ENCODE results near the gene AP4S1. TPM values are rescaled to one million over a fixed set of nuclear protein-coding genes. Genes with fewer than 3 reads are reported as not detected.
"Not testable (repeated sequence)": the region's sequence is repeated elsewhere in the genome, so short reads cannot be mapped to it uniquely, and the experiment has no call there.

Gene AP4S1
- total RNA-seq, 4 donors from 2014 or later: 7.2 to 36.1 (median 16.3) TPM

DNA sequence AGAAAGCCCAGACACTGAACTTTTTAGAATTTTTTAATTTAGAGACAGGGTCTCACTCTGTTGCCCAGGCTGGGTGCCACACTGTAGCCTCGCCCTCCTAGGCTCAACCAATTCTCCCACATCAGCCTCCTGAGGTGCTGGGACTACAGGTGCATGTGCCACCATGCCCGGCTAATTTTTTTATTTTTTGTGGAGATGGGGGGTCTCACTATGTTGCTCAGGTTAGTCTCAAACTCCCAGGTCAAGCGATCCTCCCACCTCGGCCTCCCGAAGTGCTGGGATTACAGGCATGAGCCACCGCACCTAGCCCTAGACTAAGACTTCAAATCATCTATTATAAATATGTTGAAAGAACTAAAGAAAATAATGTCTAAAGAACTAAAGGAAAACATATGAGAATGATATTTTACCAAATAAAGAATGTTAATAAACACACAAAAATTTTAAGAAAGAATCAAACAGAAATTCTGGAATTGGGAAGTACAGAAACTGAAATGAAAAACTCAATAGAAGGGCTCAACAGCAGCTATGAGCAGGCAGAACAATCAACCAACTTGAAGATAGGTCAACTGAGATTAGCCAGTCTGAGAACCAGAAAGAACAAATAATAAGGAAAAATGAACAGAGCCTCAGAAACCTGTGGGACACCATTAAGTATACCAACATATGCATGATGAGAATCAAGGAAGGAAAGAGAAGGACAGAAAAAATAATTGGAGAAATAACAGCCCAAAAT is 26.2 kb upstream of the AP4S1 start:
- H3K27me3 ChIP-seq: no peaks in the 10 kb centered on the region
- H3K27ac ChIP-seq: no peak overlapping the region
- TF ChIP-seq EP300 (IDR thresholded peaks at IDR 0.05): no peak
- TF ChIP-seq, protein P1, sequence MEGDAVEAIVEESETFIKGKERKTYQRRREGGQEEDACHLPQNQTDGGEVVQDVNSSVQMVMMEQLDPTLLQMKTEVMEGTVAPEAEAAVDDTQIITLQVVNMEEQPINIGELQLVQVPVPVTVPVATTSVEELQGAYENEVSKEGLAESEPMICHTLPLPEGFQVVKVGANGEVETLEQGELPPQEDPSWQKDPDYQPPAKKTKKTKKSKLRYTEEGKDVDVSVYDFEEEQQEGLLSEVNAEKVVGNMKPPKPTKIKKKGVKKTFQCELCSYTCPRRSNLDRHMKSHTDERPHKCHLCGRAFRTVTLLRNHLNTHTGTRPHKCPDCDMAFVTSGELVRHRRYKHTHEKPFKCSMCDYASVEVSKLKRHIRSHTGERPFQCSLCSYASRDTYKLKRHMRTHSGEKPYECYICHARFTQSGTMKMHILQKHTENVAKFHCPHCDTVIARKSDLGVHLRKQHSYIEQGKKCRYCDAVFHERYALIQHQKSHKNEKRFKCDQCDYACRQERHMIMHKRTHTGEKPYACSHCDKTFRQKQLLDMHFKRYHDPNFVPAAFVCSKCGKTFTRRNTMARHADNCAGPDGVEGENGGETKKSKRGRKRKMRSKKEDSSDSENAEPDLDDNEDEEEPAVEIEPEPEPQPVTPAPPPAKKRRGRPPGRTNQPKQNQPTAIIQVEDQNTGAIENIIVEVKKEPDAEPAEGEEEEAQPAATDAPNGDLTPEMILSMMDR (IDR thresholded peaks at IDR 0.05): no peak
- TF ChIP-seq POLR2A (IDR thresholded peaks at IDR 0.05): no peak
- no peak overlapping the region for H3K4me3 ChIP-seq
- H3K36me3 ChIP-seq: peaks cover 0 to 42% (median 0%) of the 10 kb centered on the region in 3 donors
- H3K4me1 ChIP-seq: peaks cover 0 to 21% (median 5%) of the 10 kb centered on the region in 4 donors
- DNase-seq (ENCODE audit: low spot score in 2 of 2): no peak
- H3K9me3 ChIP-seq: peaks cover 0 to 21% (median 7%) of the 10 kb centered on the region in 4 donors
- 95 to 97% methylated on average over 6 of the region's 6 CpGs for WGBS, 2 donors

- no peak overlapping the region for H3K27ac ChIP-seq
- H3K4me3 ChIP-seq: no peak overlapping the region
- H3K36me3 ChIP-seq: peaks cover 0 to 57% (median 0%) of the 10 kb centered on the region in 3 donors
- peaks cover 0 to 21% (median 7%) of the 10 kb centered on the region in 4 donors for H3K9me3 ChIP-seq
- 76% methylated on average over 3 of the region's 3 CpGs for WGBS, 2 donors
- H3K27me3 ChIP-seq: no peaks in the 10 kb centered on the region
- no peak for DNase-seq (ENCODE audit: low spot score in 2 of 2)
- H3K4me1 ChIP-seq: peaks cover 0 to 5% (median 2%) of the 10 kb centered on the region in 4 donors
- no peak for TF ChIP-seq EP300 (IDR thresholded peaks at IDR 0.05)
- TF ChIP-seq, protein P1 (IDR thresholded peaks at IDR 0.05): no peak
- TF ChIP-seq POLR2A (IDR thresholded peaks at IDR 0.05): no peak
Observed at GRCh38 chr14:31000629-31001338, 24.7 kb upstream of the AP4S1 start.

GRCh38 chr14:31001339-31001658 is 24.1 kb upstream of the AP4S1 start:
- H3K9me3 ChIP-seq: peaks cover 0 to 21% (median 7%) of the 10 kb centered on the region in 4 donors
- H3K27me3 ChIP-seq: no peaks in the 10 kb centered on the region
- no peak overlapping the region for H3K27ac ChIP-seq
- no peak for TF ChIP-seq EP300 (IDR thresholded peaks at IDR 0.05)
- TF ChIP-seq POLR2A (IDR thresholded peaks at IDR 0.05): no peak
- TF ChIP-seq, protein P1 (IDR thresholded peaks at IDR 0.05): no peak
- no peaks in the 10 kb centered on the region for H3K4me1 ChIP-seq
- 81 to 89% methylated on average over 6 of the region's 6 CpGs for WGBS, 2 donors
- H3K36me3 ChIP-seq: peaks cover 0 to 62% (median 0%) of the 10 kb centered on the region in 3 donors
- no peak overlapping the region for H3K4me3 ChIP-seq
- no peak for DNase-seq (ENCODE audit: low spot score in 2 of 2)

DNA sequence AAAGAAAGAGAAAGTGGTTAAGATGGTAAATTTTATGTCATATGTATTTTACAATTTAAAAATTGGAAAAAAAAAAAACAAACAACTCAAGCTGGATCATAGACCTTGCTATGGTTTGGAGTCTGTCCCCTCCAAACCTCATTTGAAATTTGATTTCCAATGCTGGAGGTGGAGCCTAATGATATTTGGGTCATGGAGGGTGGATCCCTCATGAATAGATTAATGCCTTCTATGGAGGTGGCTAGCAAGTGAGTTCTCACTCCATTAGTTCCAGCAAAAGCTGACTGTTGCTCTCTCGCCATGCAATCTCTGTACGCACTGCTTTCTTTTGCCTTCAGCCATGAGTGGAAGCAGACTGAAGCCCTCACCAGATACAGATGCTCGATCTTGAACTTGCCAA is 22.2 kb upstream of the AP4S1 start:
- TF ChIP-seq POLR2A (IDR thresholded peaks at IDR 0.05) (no peak), EP300 (IDR thresholded peaks at IDR 0.05) (no peak)
- TF ChIP-seq, protein P1 (IDR thresholded peaks at IDR 0.05): no peak
- WGBS, 2 donors: 92 to 100% methylated on average over 3 of the region's 3 CpGs
- H3K4me3 ChIP-seq: no peak overlapping the region
- DNase-seq (ENCODE audit: low spot score in 2 of 2): no peak
- no peaks in the 10 kb centered on the region for H3K4me1 ChIP-seq
- H3K27me3 ChIP-seq: no peaks in the 10 kb centered on the region
- H3K9me3 ChIP-seq: peaks cover 0 to 13% (median 6%) of the 10 kb centered on the region in 4 donors
- H3K36me3 ChIP-seq: peaks cover 0 to 60% (median 0%) of the 10 kb centered on the region in 3 donors
- no peak overlapping the region for H3K27ac ChIP-seq

GRCh38 chr14:31004007-31004406 is 21.4 kb upstream of the AP4S1 start:
- not testable (repeated sequence) for H3K4me1 ChIP-seq; H3K27me3 ChIP-seq; H3K27ac ChIP-seq; H3K4me3 ChIP-seq; H3K9me3 ChIP-seq; DNase-seq (ENCODE audit: low spot score in 2 of 2)
- H3K36me3 ChIP-seq: peaks cover 0 to 53% (median 0%) of the 10 kb centered on the region in 3 donors
- WGBS, 2 donors: 97 to 99% methylated on average over 6 of the region's 6 CpGs
